NOMO-1 treated with dmso at 0.1 percent for 144 hours (cell line): Measurements from ENCODE around the gene ACER3.
"Not testable (repeated sequence)": the region's sequence is repeated elsewhere in the genome, so short reads cannot be mapped to it uniquely, and the experiment has no call there.

ENCODE experiments used
- DNase-seq: peaks from one replicate; lab custom pipeline; 2025; ENCODE audit not compliant: unreplicated experiment; lab: John Stamatoyannopoulos, UW

Gene ACER3

GRCh38 chr11:76872959-76873827, 12.5 kb downstream of the ACER3 start:
- no peak for DNase-seq

GRCh38 chr11:76878014-76878413, 17.3 kb downstream of the ACER3 start:
- no peak for DNase-seq

GRCh38 chr11:76880314-76880713, 19.6 kb downstream of the ACER3 start:
- DNase-seq = no peak

GRCh38 chr11:76880956-76881355, 20.2 kb downstream of the ACER3 start:
- no peak for DNase-seq

GRCh38 chr11:76885390-76886097, 24.8 kb downstream of the ACER3 start:
- DNase-seq = no peak

- DNase-seq = no peak
Measured at GRCh38 chr11:76888989-76889388, 28.3 kb downstream of the ACER3 start.

GRCh38 chr11:76889411-76889975, 28.8 kb downstream of the ACER3 start:
- DNase-seq = no peak

GRCh38 chr11:76890329-76890728, 29.6 kb downstream of the ACER3 start:
- DNase-seq = no peak

- no peak for DNase-seq
Measured at GRCh38 chr11:76891285-76891684, 30.6 kb downstream of the ACER3 start.

- DNase-seq = no peak
Measured at GRCh38 chr11:76891793-76892192, 31.1 kb downstream of the ACER3 start.

- no peak for DNase-seq
Measured at GRCh38 chr11:76892306-76892705, 31.6 kb downstream of the ACER3 start.

- DNase-seq = no peak
Measured at GRCh38 chr11:76897233-76897632, 36.5 kb downstream of the ACER3 start.

- DNase-seq = no peak
Measured at GRCh38 chr11:76901144-76901543, 40.4 kb downstream of the ACER3 start.

GRCh38 chr11:76901622-76902021, 40.9 kb downstream of the ACER3 start:
- not testable (repeated sequence) for DNase-seq

GRCh38 chr11:76902121-76903014, 41.6 kb downstream of the ACER3 start:
- DNase-seq = no peak

GRCh38 chr11:76903325-76903724, 42.6 kb downstream of the ACER3 start:
- no peak for DNase-seq

- DNase-seq = no peak
Measured at GRCh38 chr11:76910620-76911414, 50.1 kb downstream of the ACER3 start.

GRCh38 chr11:76911415-76911808, 50.7 kb downstream of the ACER3 start:
- DNase-seq = no peak

GRCh38 chr11:76916712-76917111, 56.0 kb downstream of the ACER3 start:
- no peak for DNase-seq

- peak; percentile 1 for DNase-seq
Measured at GRCh38 chr11:76918941-76919386, 58.2 kb downstream of the ACER3 start.
